HCT116 (cell line): ENCODE data around the gene ACTL7B. TPM values are rescaled to one million over a fixed set of nuclear protein-coding genes. Genes with fewer than 3 reads are reported as not detected.

Source experiments
- ATAC-seq: fragments of 200-7000 bp; cut with Tn5 transposase; 2 replicates; pipeline ENCODE4 v1.9.1; 2020; ENCODE audit warnings: mild to moderate bottlenecking, moderate library complexity
- BruUV-seq: library from RNA; stranded (reverse); fragments of 400-500 nt; replicated peaks from 2 replicates; lab custom pipeline; 2021; lab: Mats Ljungman, UMichigan
- CTCF ChIA-PET: fragments of 300-600 bp; sonication (Branson Sonifier 250); formaldehyde crosslinking; loops from one replicate; lab custom pipeline; 2021; ENCODE audit warnings: antibody characterized with exemption; lab: Charles Lee
- POLR2A ChIA-PET: fragments of 300-600, 350-600 bp; sonication (Branson Sonifier 250); formaldehyde crosslinking; loops from one replicate; lab custom pipeline; 2021; ENCODE audit warnings: antibody characterized with exemption; lab: Charles Lee
- RAD21 ChIA-PET, 2 experiments: fragments of 300-600 bp; sonication (Branson Sonifier 250); formaldehyde crosslinking; loops; one replicate each; lab custom pipeline; 2023; ENCODE audit warnings: low total read pairs in 2 of 2; ENCODE audit not compliant: uncharacterized antibody in 2 of 2, unreplicated experiment in 2 of 2, low non-redundant PET in 1 of 2; lab: Charles Lee
- DNase-seq: peaks from one replicate; pipeline ENCODE4 v3.0.0-alpha.2; 2010; ENCODE audit warnings: low read depth, low spot score
- H2AFZ ChIP-seq: fragments of 200-600 bp; shearing (Covaris generic), sonication (generic); 2 replicates; pipeline ENCODE4 v1.6.1; 2017; ENCODE audit warnings: low read depth, mixed run types, mixed read lengths, antibody characterized with exemption, low read length; ENCODE audit not compliant: poor library complexity, severe bottlenecking
- H3K27ac ChIP-seq: 2 replicates; pipeline ENCODE4 v1.5.1; 2012; ENCODE audit warnings: low read depth, low read length
- H3K27me3 ChIP-seq: fragments of 200-600 bp; sonication (generic); 2 replicates; pipeline ENCODE4 v1.6.1; 2016; ENCODE audit warnings: mixed run types, low read length, mixed read lengths; ENCODE audit not compliant: insufficient read depth
- H3K36me3 ChIP-seq, 2 experiments: fragments of 200-500 bp in 1 of 2; fragments of 200-600 bp in 1 of 2; sonication (Bioruptor generic) in 1 of 2; sonication (generic) in 1 of 2; 2 replicates each; pipeline versions ENCODE4 v1.5.1 to v1.6.1; 2014 to 2016; ENCODE audit warnings: low read length in 2 of 2, inconsistent platforms in 1 of 2, mixed read lengths in 1 of 2, mixed run types in 1 of 2; ENCODE audit not compliant: insufficient read depth in 2 of 2, control insufficient read depth in 1 of 2
- H3K4me1 ChIP-seq, 2 experiments: fragments of 200-600 bp in 1 of 2; sonication (generic) in 1 of 2; 2 replicates each; pipeline versions ENCODE4 v1.5.1 to v1.6.1; 2012 to 2017; ENCODE audit warnings: low read length in 2 of 2, inconsistent platforms in 1 of 2, mild to moderate bottlenecking in 1 of 2, mixed read lengths in 1 of 2, mixed run types in 1 of 2, moderate library complexity in 1 of 2; ENCODE audit not compliant: insufficient read depth in 2 of 2, control insufficient read depth in 1 of 2
- H3K4me2 ChIP-seq: fragments of 200-600 bp; sonication (generic); 2 replicates; pipeline ENCODE4 v1.6.1; 2017; ENCODE audit warnings: mixed run types, low read length, mixed read lengths
- H3K4me3 ChIP-seq, 2 experiments: fragments of 200-600 bp in 1 of 2; sonication (generic) in 1 of 2; replicated peaks in 1 of 2; 2 replicates each; pipeline ENCODE4 v1.5.1; 2011 to 2016; ENCODE audit warnings: low read length in 2 of 2, control low read depth in 1 of 2, low read depth in 1 of 2, mild to moderate bottlenecking in 1 of 2, mixed read lengths in 1 of 2, mixed run types in 1 of 2
- H3K79me2 ChIP-seq: fragments of 200-600 bp; sonication (generic); 2 replicates; pipeline ENCODE4 v1.6.1; 2017; ENCODE audit warnings: mild to moderate bottlenecking, mixed run types, low read length, moderate library complexity, mixed read lengths; ENCODE audit not compliant: insufficient read depth
- H3K9ac ChIP-seq: fragments of 200-600 bp; sonication (generic); 2 replicates; pipeline ENCODE4 v1.6.1; 2016; ENCODE audit warnings: low read length, mixed read lengths
- H3K9me2 ChIP-seq: fragments of 200-600 bp; sonication (generic), shearing (Covaris generic); 2 replicates; pipeline ENCODE4 v1.6.1; 2017; ENCODE audit warnings: mixed run types, mild to moderate bottlenecking, moderate library complexity; ENCODE audit not compliant: insufficient read depth
- H3K9me3 ChIP-seq, 2 experiments: fragments of 200-500 bp in 1 of 2; fragments of 200-600 bp in 1 of 2; sonication (Bioruptor generic) in 1 of 2; sonication (generic) in 1 of 2; 2 replicates each; pipeline ENCODE4 v1.6.1; 2014 to 2017; ENCODE audit warnings: low read length in 2 of 2, mixed read lengths in 2 of 2, inconsistent platforms in 1 of 2, low read depth in 1 of 2, mild to moderate bottlenecking in 1 of 2, mixed run types in 1 of 2, moderate library complexity in 1 of 2; ENCODE audit not compliant: control insufficient read depth in 1 of 2, insufficient read depth in 1 of 2
- H4K20me1 ChIP-seq: fragments of 200-600 bp; sonication (generic), shearing (Covaris generic); 2 replicates; pipeline ENCODE4 v1.6.1; 2017; ENCODE audit warnings: mixed run types, mild to moderate bottlenecking, moderate library complexity; ENCODE audit not compliant: insufficient read depth
- CEBPB ChIP-seq: IDR thresholded peaks from 2 replicates; pipeline ENCODE4 v1.6.1; 2012; ENCODE audit warnings: low read depth
- EGR1 ChIP-seq: IDR thresholded peaks from 2 replicates; pipeline ENCODE4 v1.6.1; 2012; ENCODE audit warnings: low read depth
- EZH2 ChIP-seq: fragments of 200-600 bp; sonication (generic); IDR thresholded peaks from 2 replicates; pipeline ENCODE4 v1.6.1; 2017; ENCODE audit warnings: antibody characterized with exemption, mixed run types
- EZH2phosphoT487 ChIP-seq: fragments of 200-600 bp; IDR thresholded peaks from 2 replicates; pipeline ENCODE4 v1.6.1; 2018; ENCODE audit warnings: antibody characterized with exemption, borderline replicate concordance
- FOSL1 ChIP-seq: IDR thresholded peaks from 2 replicates; pipeline ENCODE4 v1.6.1; 2012; ENCODE audit warnings: low read depth
- JUND ChIP-seq: IDR thresholded peaks from 2 replicates; pipeline ENCODE4 v1.6.1; 2012
- POLR2A ChIP-seq: IDR thresholded peaks from 2 replicates; pipeline ENCODE4 v1.7.0; 2011; ENCODE audit warnings: borderline replicate concordance; ENCODE audit not compliant: insufficient read depth, insufficient read length; ENCODE audit errors: extremely low read depth
- POLR2AphosphoS5 ChIP-seq: IDR thresholded peaks from 2 replicates; pipeline ENCODE4 v1.6.1; 2011; ENCODE audit warnings: mild to moderate bottlenecking, low read depth, low read length, moderate library complexity
- SIN3A ChIP-seq: IDR thresholded peaks from 2 replicates; pipeline ENCODE4 v1.6.1; 2012; ENCODE audit warnings: low read depth
- SP1 ChIP-seq: IDR thresholded peaks from 2 replicates; pipeline ENCODE4 v1.6.1; 2012; ENCODE audit warnings: low read depth
- SRF ChIP-seq: IDR thresholded peaks from 2 replicates; pipeline ENCODE4 v1.6.1; 2012; ENCODE audit warnings: low read depth
- TCF7L2 ChIP-seq: IDR thresholded peaks from 2 replicates; pipeline ENCODE4 v1.7.0; 2011; ENCODE audit warnings: borderline replicate concordance, inconsistent platforms; ENCODE audit not compliant: insufficient read depth, insufficient read length; ENCODE audit errors: extremely low read depth
- YY1 ChIP-seq: IDR thresholded peaks from 2 replicates; pipeline ENCODE4 v1.6.1; 2011; ENCODE audit warnings: low read length, low read depth, moderate library complexity, mild to moderate bottlenecking; ENCODE audit not compliant: insufficient replicate concordance; ENCODE audit errors: extremely low read depth
- ZFX ChIP-seq: fragments of 450-650 bp; IDR thresholded peaks from 2 replicates; pipeline ENCODE4 v1.6.1; 2017
- ZNF274 ChIP-seq: fragments of 200-500 bp; sonication (Bioruptor generic); IDR thresholded peaks from 2 replicates; pipeline ENCODE4 v1.6.1; 2014; ENCODE audit warnings: mild to moderate bottlenecking, low read depth, low read length, inconsistent platforms
- intact Hi-C: fragments of 100-400 bp; cut with micrococcal nuclease; formaldehyde crosslinking; loops from 2 replicates; pipeline ENCODE4 v1.10.0; 2022
- total RNA-seq: library from RNA; stranded (reverse); gene quantifications from one replicate; pipeline ENCODE4 v1.2.1, GENCODE V29; 2021; ENCODE audit not compliant: unreplicated experiment
- TF ChIP-seq, protein P1 (sequence below): IDR thresholded peaks from 2 replicates; pipeline ENCODE4 v1.6.1; 2011; ENCODE audit warnings: mild to moderate bottlenecking, low read length, moderate library complexity; ENCODE audit not compliant: insufficient replicate concordance; ENCODE audit errors: extremely low read depth
- TF ChIP-seq, protein P2 (sequence below): IDR thresholded peaks from 2 replicates; pipeline ENCODE4 v1.6.1; 2012
- TF ChIP-seq, protein P3 (sequence below): IDR thresholded peaks from 2 replicates; pipeline ENCODE4 v1.6.1; 2012

ACTL7B gene
- total RNA-seq, 1 experiment from 2014 or later: not detected

DNA sequence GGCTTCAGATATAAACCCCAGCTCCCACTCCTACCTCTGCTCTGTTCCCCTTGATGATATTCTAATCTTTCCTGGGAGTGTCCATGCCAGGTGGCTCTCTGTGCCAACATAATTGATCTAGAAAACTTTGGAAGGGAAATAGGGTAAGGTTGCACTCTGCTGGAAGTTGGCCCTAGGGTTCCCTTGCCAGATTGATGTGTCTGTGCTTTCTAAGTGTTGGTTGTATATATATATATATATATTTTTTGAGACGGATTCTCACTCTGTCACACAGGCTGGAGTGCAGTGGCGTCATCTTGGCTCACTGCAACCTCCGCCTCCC is 23.6 kb downstream of the ACTL7B start (continued):
- TF ChIP-seq, protein P1, sequence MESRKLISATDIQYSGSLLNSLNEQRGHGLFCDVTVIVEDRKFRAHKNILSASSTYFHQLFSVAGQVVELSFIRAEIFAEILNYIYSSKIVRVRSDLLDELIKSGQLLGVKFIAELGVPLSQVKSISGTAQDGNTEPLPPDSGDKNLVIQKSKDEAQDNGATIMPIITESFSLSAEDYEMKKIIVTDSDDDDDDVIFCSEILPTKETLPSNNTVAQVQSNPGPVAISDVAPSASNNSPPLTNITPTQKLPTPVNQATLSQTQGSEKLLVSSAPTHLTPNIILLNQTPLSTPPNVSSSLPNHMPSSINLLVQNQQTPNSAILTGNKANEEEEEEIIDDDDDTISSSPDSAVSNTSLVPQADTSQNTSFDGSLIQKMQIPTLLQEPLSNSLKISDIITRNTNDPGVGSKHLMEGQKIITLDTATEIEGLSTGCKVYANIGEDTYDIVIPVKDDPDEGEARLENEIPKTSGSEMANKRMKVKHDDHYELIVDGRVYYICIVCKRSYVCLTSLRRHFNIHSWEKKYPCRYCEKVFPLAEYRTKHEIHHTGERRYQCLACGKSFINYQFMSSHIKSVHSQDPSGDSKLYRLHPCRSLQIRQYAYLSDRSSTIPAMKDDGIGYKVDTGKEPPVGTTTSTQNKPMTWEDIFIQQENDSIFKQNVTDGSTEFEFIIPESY: no peak
- TF ChIP-seq POLR2AphosphoS5 (no peak), ZFX (no peak), SP1 (no peak), YY1 (no peak), JUND (no peak), EZH2 (no peak), EZH2phosphoT487 (no peak), SRF (no peak)
- TF ChIP-seq, protein P2, sequence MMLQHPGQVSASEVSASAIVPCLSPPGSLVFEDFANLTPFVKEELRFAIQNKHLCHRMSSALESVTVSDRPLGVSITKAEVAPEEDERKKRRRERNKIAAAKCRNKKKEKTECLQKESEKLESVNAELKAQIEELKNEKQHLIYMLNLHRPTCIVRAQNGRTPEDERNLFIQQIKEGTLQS: no peak
- TF ChIP-seq, protein P3, sequence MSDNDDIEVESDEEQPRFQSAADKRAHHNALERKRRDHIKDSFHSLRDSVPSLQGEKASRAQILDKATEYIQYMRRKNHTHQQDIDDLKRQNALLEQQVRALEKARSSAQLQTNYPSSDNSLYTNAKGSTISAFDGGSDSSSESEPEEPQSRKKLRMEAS: no peak
- TF ChIP-seq, all 23 proteins: peak for 0

DNA sequence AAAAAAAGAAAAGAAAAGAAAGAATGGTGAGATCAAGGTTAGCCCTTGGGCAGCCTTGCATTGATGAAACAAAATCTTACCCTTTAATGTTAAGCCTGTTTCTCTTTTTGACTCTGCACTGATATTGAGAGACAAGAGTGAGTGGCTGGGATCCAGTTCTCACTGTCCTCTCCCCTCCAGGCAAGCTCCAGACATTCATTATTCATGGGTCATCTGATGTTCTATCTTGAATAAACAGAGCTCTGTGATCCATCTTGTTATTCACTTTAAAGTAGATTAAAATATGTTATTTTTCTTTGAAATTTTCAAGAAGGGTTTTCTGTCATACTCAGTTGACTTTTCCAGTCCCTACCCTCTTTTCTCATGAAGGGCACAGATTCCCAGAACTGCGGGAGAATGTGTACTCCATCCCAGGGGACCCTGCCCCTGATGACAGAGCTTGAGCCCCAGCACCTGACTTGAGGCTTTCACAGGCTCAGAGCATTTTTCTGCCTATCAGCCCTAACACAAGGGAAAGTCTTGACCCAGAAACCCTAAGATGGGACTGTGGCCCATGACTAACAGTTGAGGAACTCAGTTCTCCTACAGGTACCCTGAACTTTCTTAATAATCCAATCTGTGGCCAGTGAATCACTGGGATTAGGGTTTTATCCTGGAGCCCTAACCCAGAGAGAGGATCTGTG is 24.1 kb downstream of the ACTL7B start:
- RAD21 ChIA-PET: no interaction called here
- POLR2A ChIA-PET: interaction anchor here (0.7 kb wide), 1 partner anchor 312 kb away, joined by 3 read pairs; no protein-coding TSS in a partner anchor
- CTCF ChIA-PET: no interaction called here
- Histone ChIP-seq H3K27ac (no peak overlapping the region), H3K27me3 (no peaks in the 10 kb centered on the region), H3K4me3 (no peak overlapping the region), H2AFZ (no peak overlapping the region), H3K4me2 (no peak overlapping the region), H3K4me1 (peaks cover 0 to 6% of the 10 kb centered on the region in 2 experiments; a peak in 1 of 4 replicates), H3K36me3 (no peaks in the 10 kb centered on the region), H3K9ac (no peak overlapping the region), H3K79me2 (no peaks in the 10 kb centered on the region), H3K9me3 (no peaks in the 10 kb centered on the region), H3K9me2 (no peaks in the 10 kb centered on the region), H4K20me1 (no peaks in the 10 kb centered on the region)
- ATAC-seq: peak; percentile 34; the same call in 1 of the 2 replicates
- no TSS peak for BruUV-seq
- intact Hi-C loops: no loop called here
- TF ChIP-seq POLR2A (no peak), EGR1 (no peak), ZFX (no peak), JUND (no peak), TCF7L2 (no peak), SIN3A (no peak), YY1 (no peak), FOSL1 (no peak), CEBPB (no peak), ZNF274 (no peak)
- TF ChIP-seq, protein P1: no peak
- no peak for DNase-seq
